ENCODE measurements around the gene GLCE.

DNA sequence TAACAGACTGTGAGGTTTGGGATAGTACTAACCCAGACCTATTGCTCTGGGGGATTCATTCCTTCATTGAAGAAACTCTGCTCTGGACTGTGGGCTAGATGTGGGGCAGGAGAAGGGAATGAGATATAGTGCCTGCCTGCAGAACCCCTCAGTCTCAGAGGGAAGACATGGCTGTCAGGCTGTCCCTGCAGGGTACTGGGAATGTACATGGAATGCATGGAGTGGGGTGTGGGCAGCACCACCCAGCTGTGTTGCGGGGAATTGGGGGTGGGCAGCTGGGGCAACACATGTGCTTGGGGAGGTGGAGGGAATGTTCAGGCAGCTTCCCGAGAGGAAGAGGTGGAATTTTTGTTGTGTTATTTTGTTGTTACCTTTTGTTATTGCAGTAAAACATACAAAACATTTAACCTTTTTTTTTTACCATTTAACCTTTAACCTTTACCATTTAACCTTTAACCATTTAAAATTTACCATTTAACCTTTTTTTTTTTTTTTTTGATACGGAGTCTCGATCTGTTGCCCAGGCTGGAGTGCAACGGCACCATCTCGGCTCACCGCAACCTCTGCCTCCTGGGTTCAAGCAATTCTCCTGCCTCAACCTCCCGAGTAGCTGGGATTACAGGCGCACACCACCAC is 145.6 kb downstream of the GLCE start:
- TF ChIP-seq, protein P1, sequence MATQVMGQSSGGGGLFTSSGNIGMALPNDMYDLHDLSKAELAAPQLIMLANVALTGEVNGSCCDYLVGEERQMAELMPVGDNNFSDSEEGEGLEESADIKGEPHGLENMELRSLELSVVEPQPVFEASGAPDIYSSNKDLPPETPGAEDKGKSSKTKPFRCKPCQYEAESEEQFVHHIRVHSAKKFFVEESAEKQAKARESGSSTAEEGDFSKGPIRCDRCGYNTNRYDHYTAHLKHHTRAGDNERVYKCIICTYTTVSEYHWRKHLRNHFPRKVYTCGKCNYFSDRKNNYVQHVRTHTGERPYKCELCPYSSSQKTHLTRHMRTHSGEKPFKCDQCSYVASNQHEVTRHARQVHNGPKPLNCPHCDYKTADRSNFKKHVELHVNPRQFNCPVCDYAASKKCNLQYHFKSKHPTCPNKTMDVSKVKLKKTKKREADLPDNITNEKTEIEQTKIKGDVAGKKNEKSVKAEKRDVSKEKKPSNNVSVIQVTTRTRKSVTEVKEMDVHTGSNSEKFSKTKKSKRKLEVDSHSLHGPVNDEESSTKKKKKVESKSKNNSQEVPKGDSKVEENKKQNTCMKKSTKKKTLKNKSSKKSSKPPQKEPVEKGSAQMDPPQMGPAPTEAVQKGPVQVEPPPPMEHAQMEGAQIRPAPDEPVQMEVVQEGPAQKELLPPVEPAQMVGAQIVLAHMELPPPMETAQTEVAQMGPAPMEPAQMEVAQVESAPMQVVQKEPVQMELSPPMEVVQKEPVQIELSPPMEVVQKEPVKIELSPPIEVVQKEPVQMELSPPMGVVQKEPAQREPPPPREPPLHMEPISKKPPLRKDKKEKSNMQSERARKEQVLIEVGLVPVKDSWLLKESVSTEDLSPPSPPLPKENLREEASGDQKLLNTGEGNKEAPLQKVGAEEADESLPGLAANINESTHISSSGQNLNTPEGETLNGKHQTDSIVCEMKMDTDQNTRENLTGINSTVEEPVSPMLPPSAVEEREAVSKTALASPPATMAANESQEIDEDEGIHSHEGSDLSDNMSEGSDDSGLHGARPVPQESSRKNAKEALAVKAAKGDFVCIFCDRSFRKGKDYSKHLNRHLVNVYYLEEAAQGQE (IDR thresholded peaks at IDR 0.05; ENCODE audit: low read depth), result no peak
- TF ChIP-seq RAD21 (IDR thresholded peaks at IDR 0.05; ENCODE audit: low read depth), result no peak
- no peak for TF ChIP-seq TAF1 (IDR thresholded peaks at IDR 0.05; ENCODE audit: low read depth)
- no peak for TF ChIP-seq MAX (IDR thresholded peaks at IDR 0.05)
- TF ChIP-seq EGR1 (IDR thresholded peaks at IDR 0.05), result no peak
- no peak for TF ChIP-seq EP300 (IDR thresholded peaks at IDR 0.05; ENCODE audit: borderline replicate concordance)
- no peak for TF ChIP-seq YY1 (IDR thresholded peaks at IDR 0.05; ENCODE audit: low read depth)
- no peak for TF ChIP-seq NFIC (IDR thresholded peaks at IDR 0.05)
- no peak for TF ChIP-seq CREB1 (IDR thresholded peaks at IDR 0.05; ENCODE audit: low read depth)
- TF ChIP-seq TCF12 (IDR thresholded peaks at IDR 0.05; ENCODE audit: low read depth), result no peak
- TF ChIP-seq CEBPB (IDR thresholded peaks at IDR 0.05), result no peak
